Mammary epithelial cell (primary cell): ENCODE measurements around the gene CRMP1.

Experiments used
- CTCF ChIP-seq, 2 donors: IDR thresholded peaks in 1 of 2; conservative IDR thresholded peaks in 1 of 2; 2 replicates each; pipeline ENCODE4 v1.5.1; 2011 to 2012; ENCODE audit warnings: inconsistent platforms in 2 of 2, low read length in 2 of 2, mild to moderate bottlenecking in 2 of 2, control low read depth in 1 of 2, low read depth in 1 of 2; ENCODE audit not compliant: insufficient read depth in 1 of 2; ENCODE audit errors: extremely low read depth in 1 of 2
- EZH2 ChIP-seq: IDR thresholded peaks from 2 replicates; pipeline ENCODE4 v1.6.1; 2012; ENCODE audit warnings: low read length, inconsistent platforms, borderline replicate concordance

- no peak for TF ChIP-seq CTCF (conservative IDR thresholded peaks at IDR 0.05 in 1 of 2, IDR thresholded peaks at IDR 0.05 in 1 of 2; ENCODE audit: extremely low read depth in 1 of 2, insufficient read depth in 1 of 2, low read depth in 1 of 2, low read length in 2 of 2)
- TF ChIP-seq EZH2 = no peak
These were observed 15.5 kb downstream of the CRMP1 start for GRCh38 chr4:5877392-5877791.
